Memory B cell (primary cell): ENCODE measurements around the gene NAA38.

ENCODE experiments used
- ATAC-seq: fragments of 150-1000 bp; cut with Tn5 transposase; 2 replicates; pipeline ENCODE4 v1.10.0; 2021; ENCODE audit warnings: low read depth, mild to moderate bottlenecking, moderate library complexity
- DNase-seq, 2 donors: peaks; one replicate each; pipeline ENCODE4 v3.0.0; 2022; ENCODE audit warnings: low spot score in 2 of 2
- H3K27ac Mint-ChIP-seq: one replicate; pipeline ENCODE4 v1.8.0; 2022; ENCODE audit warnings: mild to moderate bottlenecking, moderate library complexity, mixed read lengths
- H3K27me3 Mint-ChIP-seq: one replicate; pipeline ENCODE4 v1.8.0; 2022; ENCODE audit warnings: mixed read lengths
- H3K36me3 Mint-ChIP-seq: one replicate; pipeline ENCODE4 v1.8.0; 2022; ENCODE audit warnings: mild to moderate bottlenecking, mixed read lengths
- H3K4me1 Mint-ChIP-seq: one replicate; pipeline ENCODE4 v1.8.0; 2022; ENCODE audit warnings: mixed read lengths
- H3K4me3 Mint-ChIP-seq: one replicate; pipeline ENCODE4 v1.8.0; 2022; ENCODE audit warnings: mild to moderate bottlenecking, moderate library complexity, mixed read lengths
- H3K9me3 Mint-ChIP-seq: one replicate; pipeline ENCODE4 v1.8.0; 2022; ENCODE audit warnings: mixed read lengths

The NAA38 gene

GRCh38 chr17:7886227-7887037 is 29.1 kb upstream of the NAA38 start:
- DNase-seq (peak; percentile 14 to 44), ATAC-seq (no peak)
- no peak overlapping the region for H3K27ac Mint-ChIP-seq
- H3K36me3 Mint-ChIP-seq, result peaks cover 2% of the 10 kb centered on the region
- no peaks in the 10 kb centered on the region for H3K9me3 Mint-ChIP-seq
- H3K4me1 Mint-ChIP-seq, result peaks cover 9% of the 10 kb centered on the region
- H3K27me3 Mint-ChIP-seq, result no peaks in the 10 kb centered on the region
- no peak overlapping the region for H3K4me3 Mint-ChIP-seq

- DNase-seq, result peak in 1 of 2 donors; percentile 21
- peak overlapping the region; percentile 60 for H3K4me3 Mint-ChIP-seq
- no peak overlapping the region for H3K27ac Mint-ChIP-seq
- peaks cover 9% of the 10 kb centered on the region for H3K4me1 Mint-ChIP-seq
- peak; percentile 30 for ATAC-seq
- no peaks in the 10 kb centered on the region for H3K9me3 Mint-ChIP-seq
- peaks cover 2% of the 10 kb centered on the region for H3K36me3 Mint-ChIP-seq
- no peaks in the 10 kb centered on the region for H3K27me3 Mint-ChIP-seq
Measured at GRCh38 chr17:7885367-7886226, 28.2 kb upstream of the NAA38 start.

- H3K27ac Mint-ChIP-seq, result no peak overlapping the region
- ATAC-seq, result peak; percentile 8
- peaks cover 9% of the 10 kb centered on the region for H3K4me1 Mint-ChIP-seq
- H3K36me3 Mint-ChIP-seq, result no peaks in the 10 kb centered on the region
- peak overlapping the region; percentile 83 for H3K4me3 Mint-ChIP-seq
- H3K9me3 Mint-ChIP-seq, result no peaks in the 10 kb centered on the region
- no peaks in the 10 kb centered on the region for H3K27me3 Mint-ChIP-seq
- DNase-seq, result peak; percentile 11 to 47
Measured at GRCh38 chr17:7884581-7885366, 27.4 kb upstream of the NAA38 start.

GRCh38 chr17:7883781-7884386 is 26.5 kb upstream of the NAA38 start:
- H3K27me3 Mint-ChIP-seq, result no peaks in the 10 kb centered on the region
- DNase-seq (peak in 1 of 2 donors; percentile 34), ATAC-seq (peak; percentile 25)
- H3K36me3 Mint-ChIP-seq, result no peaks in the 10 kb centered on the region
- H3K27ac Mint-ChIP-seq, result no peak overlapping the region
- H3K9me3 Mint-ChIP-seq, result no peaks in the 10 kb centered on the region
- peaks cover 9% of the 10 kb centered on the region for H3K4me1 Mint-ChIP-seq
- peak overlapping the region; percentile 57 for H3K4me3 Mint-ChIP-seq

- no peaks in the 10 kb centered on the region for H3K27me3 Mint-ChIP-seq
- H3K4me3 Mint-ChIP-seq, result no peak overlapping the region
- ATAC-seq (no peak), DNase-seq (no peak)
- H3K36me3 Mint-ChIP-seq, result no peaks in the 10 kb centered on the region
- no peak overlapping the region for H3K27ac Mint-ChIP-seq
- H3K4me1 Mint-ChIP-seq, result peaks cover 9% of the 10 kb centered on the region
- no peaks in the 10 kb centered on the region for H3K9me3 Mint-ChIP-seq
Measured at GRCh38 chr17:7882629-7883028, 25.3 kb upstream of the NAA38 start.

- Mint-ChIP-seq H3K36me3 (no peaks in the 10 kb centered on the region), H3K27me3 (no peaks in the 10 kb centered on the region), H3K9me3 (no peaks in the 10 kb centered on the region), H3K4me3 (no peak overlapping the region), H3K27ac (no peak overlapping the region), H3K4me1 (peaks cover 9% of the 10 kb centered on the region)
- no peak for DNase-seq
- ATAC-seq, result no peak
Measured at GRCh38 chr17:7882068-7882467, 24.7 kb upstream of the NAA38 start.

GRCh38 chr17:7881276-7882054 is 24.1 kb upstream of the NAA38 start:
- H3K4me1 Mint-ChIP-seq, result peaks cover 7% of the 10 kb centered on the region
- H3K27me3 Mint-ChIP-seq, result no peaks in the 10 kb centered on the region
- H3K27ac Mint-ChIP-seq, result no peak overlapping the region
- H3K36me3 Mint-ChIP-seq, result no peaks in the 10 kb centered on the region
- H3K4me3 Mint-ChIP-seq, result no peak overlapping the region
- H3K9me3 Mint-ChIP-seq, result no peaks in the 10 kb centered on the region
- ATAC-seq (no peak), DNase-seq (no peak)

- Mint-ChIP-seq H3K4me3 (no peak overlapping the region), H3K9me3 (no peaks in the 10 kb centered on the region)
Measured at GRCh38 chr17:7880076-7880868, 22.9 kb upstream of the NAA38 start.

GRCh38 chr17:7878234-7878633 is 20.9 kb upstream of the NAA38 start:
- H3K27ac Mint-ChIP-seq, result no peak overlapping the region
- peaks cover 6% of the 10 kb centered on the region for H3K36me3 Mint-ChIP-seq
- H3K9me3 Mint-ChIP-seq, result no peaks in the 10 kb centered on the region
- no peak for ATAC-seq
- DNase-seq, result no peak
- peaks cover 5% of the 10 kb centered on the region for H3K4me1 Mint-ChIP-seq
- H3K4me3 Mint-ChIP-seq, result no peak overlapping the region
- no peaks in the 10 kb centered on the region for H3K27me3 Mint-ChIP-seq

More at GRCh38 chr17:7880076-7880868, 22.9 kb upstream of the NAA38 start:
- Mint-ChIP-seq H3K27ac (no peak overlapping the region), H3K27me3 (no peaks in the 10 kb centered on the region), H3K36me3 (no peaks in the 10 kb centered on the region), H3K4me1 (peaks cover 5% of the 10 kb centered on the region)
- no peak for ATAC-seq
- DNase-seq, result no peak

- Mint-ChIP-seq H3K4me3 (no peak overlapping the region), H3K4me1 (peaks cover 5% of the 10 kb centered on the region), H3K27ac (no peak overlapping the region), H3K9me3 (no peaks in the 10 kb centered on the region), H3K36me3 (peaks cover 6% of the 10 kb centered on the region), H3K27me3 (no peaks in the 10 kb centered on the region)
- ATAC-seq, result no peak
- DNase-seq, result no peak
Measured at GRCh38 chr17:7875804-7876370, 18.5 kb upstream of the NAA38 start.

- H3K27ac Mint-ChIP-seq, result no peak overlapping the region
- no peak for ATAC-seq
- no peak for DNase-seq
- no peak overlapping the region for H3K4me3 Mint-ChIP-seq
- peaks cover 6% of the 10 kb centered on the region for H3K36me3 Mint-ChIP-seq
- no peaks in the 10 kb centered on the region for H3K9me3 Mint-ChIP-seq
- H3K27me3 Mint-ChIP-seq, result no peaks in the 10 kb centered on the region
- peaks cover 5% of the 10 kb centered on the region for H3K4me1 Mint-ChIP-seq
Measured at GRCh38 chr17:7873051-7873450, 15.7 kb upstream of the NAA38 start.

GRCh38 chr17:7867881-7868329 is 10.5 kb upstream of the NAA38 start:
- DNase-seq, result no peak

More at GRCh38 chr17:7867881-7868329, 10.5 kb upstream of the NAA38 start:
- Mint-ChIP-seq H3K4me3 (no peak overlapping the region), H3K27ac (no peak overlapping the region), H3K36me3 (peaks cover 6% of the 10 kb centered on the region), H3K4me1 (peaks cover 9% of the 10 kb centered on the region), H3K9me3 (no peaks in the 10 kb centered on the region), H3K27me3 (no peaks in the 10 kb centered on the region)
- no peak for ATAC-seq
